Choroid plexus epithelial cell (primary cell): ENCODE data around the gene GSC2.

Experiments
- DNase-seq: peaks from one replicate; pipeline ENCODE4 v3.0.0-alpha.2; 2010; ENCODE audit warnings: low read depth
- H3K4me3 ChIP-seq: 2 replicates; pipeline ENCODE4 v1.5.1; 2011; ENCODE audit warnings: low read depth, mild to moderate bottlenecking, control low read depth, low read length, moderate library complexity
- TF ChIP-seq, protein P1 (sequence below): conservative IDR thresholded peaks from 2 replicates; pipeline ENCODE4 v1.5.1; 2011; ENCODE audit warnings: low read depth, mild to moderate bottlenecking, control low read depth, inconsistent platforms, low read length, moderate library complexity

The GSC2 gene

DNA sequence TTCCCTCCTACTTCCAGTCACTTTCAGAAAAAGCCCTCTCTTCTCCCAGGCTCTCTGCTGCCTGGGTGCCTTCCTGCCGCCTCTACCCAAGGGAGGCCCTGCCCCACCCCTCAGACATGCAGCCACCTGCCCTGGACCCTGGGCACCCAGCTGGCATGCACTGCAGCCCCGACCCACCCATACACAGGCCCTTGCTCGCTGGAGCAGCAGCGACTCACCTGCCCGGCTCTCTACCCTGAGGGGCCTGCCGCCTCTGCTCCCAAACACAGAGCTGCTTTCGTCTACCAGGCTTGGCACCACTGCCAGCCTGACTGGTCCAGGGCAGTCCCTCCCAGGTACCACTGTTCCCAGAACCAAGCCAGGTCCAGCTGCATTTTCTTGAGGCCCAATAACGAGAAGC lies 20.2 kb downstream of the GSC2 start:
- no peak for DNase-seq
- TF ChIP-seq, protein P1, sequence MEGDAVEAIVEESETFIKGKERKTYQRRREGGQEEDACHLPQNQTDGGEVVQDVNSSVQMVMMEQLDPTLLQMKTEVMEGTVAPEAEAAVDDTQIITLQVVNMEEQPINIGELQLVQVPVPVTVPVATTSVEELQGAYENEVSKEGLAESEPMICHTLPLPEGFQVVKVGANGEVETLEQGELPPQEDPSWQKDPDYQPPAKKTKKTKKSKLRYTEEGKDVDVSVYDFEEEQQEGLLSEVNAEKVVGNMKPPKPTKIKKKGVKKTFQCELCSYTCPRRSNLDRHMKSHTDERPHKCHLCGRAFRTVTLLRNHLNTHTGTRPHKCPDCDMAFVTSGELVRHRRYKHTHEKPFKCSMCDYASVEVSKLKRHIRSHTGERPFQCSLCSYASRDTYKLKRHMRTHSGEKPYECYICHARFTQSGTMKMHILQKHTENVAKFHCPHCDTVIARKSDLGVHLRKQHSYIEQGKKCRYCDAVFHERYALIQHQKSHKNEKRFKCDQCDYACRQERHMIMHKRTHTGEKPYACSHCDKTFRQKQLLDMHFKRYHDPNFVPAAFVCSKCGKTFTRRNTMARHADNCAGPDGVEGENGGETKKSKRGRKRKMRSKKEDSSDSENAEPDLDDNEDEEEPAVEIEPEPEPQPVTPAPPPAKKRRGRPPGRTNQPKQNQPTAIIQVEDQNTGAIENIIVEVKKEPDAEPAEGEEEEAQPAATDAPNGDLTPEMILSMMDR: no peak
- H3K4me3 ChIP-seq: no peak overlapping the region

DNA sequence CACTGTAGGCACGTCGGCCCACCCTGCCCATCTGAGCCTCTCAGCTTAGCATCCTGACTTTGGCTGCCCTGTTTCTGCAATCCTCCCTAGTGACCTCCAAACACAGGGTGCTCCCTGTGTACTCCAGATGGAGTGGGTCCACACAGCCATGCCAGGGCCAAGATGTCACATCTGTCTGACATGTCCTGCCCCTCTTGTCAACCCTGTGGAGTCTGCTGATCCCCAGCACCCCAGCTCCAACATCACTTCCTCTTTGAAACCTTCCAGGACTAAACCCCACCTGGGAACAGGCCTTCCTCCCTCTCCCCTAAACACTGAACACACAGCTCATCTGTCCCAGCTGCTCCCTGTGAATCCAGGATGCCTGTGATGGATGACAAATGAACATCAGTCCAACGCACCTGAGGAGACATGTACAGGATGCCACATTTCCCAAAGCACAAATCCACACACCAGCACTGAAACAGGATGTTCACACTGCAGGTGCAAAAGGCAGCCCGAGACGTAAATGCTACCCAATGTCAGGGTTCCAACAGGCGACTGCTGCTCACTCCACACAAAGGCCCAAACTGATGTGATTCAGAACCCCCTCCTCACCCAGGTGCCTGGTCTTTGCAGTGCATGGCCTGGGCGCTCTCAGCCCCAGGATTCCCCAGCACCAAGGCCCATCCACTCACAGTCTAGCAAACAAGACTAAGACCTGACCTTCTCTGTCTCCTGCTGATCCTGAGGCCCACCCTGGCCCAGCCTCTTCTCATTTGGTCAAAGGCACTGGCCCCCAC lies 21.0 kb downstream of the GSC2 start:
- no peak for DNase-seq
- no peak overlapping the region for H3K4me3 ChIP-seq
- TF ChIP-seq, protein P1: no peak

DNA sequence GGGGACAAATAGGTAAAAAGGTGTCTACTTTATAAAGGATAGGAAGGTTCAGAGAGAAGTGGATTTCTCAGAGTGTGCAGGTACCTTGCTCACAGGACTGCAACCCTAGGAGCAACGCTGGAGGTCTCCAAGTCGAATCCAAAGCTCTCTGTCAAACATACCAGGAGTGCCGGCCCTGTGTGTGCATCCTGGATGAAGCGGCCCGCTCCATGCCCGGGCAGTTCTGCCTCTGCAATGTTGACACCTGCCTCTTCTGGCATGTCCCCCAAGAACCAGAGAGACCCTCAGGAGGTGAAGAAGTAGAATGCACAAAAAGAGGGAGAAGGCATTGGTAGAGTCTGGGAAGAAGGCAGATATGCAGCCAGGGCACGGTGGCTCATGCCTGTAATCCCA lies 22.1 kb downstream of the GSC2 start:
- no peak overlapping the region for H3K4me3 ChIP-seq
- DNase-seq: no peak
- TF ChIP-seq, protein P1: no peak

DNA sequence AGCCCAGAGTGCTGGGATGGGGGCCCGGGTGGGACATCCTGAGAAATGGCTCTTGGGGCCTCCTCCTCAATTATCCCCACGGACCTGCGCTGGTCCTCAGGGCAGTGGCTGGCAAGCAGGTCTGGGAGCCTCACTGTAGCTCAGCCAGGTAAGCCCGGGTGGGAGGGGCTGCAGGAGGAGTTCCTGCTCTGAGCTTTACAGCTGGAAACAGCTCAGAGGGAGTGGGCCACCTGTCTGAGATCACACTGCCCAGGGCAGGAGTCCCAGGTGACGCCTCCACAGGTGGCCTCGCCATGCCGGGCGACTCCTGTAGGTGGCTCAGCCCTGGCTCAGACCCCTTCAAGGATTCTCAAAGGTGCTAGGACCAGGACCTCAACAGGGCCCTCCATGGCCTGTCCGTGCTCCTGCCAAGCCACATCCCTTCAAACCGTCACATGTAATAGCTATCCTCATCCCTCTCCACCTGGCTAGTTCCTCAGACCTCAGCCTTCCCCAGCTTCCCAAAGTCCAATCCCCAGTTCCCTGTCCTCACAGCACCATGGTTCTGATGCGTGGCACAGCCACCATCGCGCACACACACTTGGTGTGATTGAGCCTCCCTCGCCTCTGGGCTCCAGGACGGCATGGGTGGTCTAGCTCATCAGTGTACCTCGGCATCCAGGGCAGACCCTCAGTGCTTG lies 22.6 kb downstream of the GSC2 start:
- TF ChIP-seq, protein P1: no peak
- H3K4me3 ChIP-seq: no peak overlapping the region
- no peak for DNase-seq

DNA sequence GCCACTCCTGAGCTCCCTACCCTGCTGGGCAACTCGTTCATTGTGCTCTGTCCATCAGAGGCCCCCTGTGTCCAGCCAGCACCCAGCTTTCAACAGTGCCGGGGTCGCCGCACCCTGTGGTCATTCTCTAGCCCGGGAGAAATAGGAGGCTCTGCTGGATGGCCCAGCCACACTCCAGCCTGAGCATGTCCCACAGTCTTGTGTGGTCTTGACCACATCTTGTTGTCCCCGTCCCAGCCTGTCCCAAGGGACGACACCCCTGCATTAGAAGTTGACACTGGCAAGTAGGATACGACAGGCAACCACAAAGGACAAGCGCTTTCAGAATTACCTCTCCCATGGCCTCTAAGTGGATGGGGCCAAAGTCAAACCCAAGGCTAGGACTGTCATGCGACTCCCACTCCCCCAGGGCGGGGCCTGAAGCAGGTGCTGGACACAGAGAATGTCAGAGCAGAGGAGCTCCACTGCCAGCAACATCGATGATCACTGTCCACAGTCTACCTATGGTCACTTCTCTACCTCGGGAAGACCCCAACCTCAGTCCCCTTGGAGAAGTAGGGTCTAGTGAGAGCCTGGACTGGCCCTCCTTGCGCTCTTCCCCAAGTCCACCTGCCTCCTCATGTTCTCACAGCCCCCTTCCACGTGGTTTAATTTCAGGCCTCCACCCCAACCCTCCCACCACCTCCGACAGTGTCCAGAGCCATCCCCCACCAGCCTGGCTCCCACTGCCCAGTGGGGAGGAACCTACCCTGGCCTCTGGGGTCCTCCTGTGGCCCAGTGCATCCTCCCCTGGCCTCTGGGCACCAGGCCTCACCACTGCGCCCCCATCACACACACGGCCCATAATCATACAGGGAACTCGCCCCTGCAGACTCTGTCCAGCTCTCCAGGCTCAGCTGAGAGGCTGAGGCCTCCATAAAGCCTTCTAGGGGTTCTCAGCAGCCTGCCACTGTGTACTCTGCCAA lies 23.5 kb downstream of the GSC2 start:
- no peak overlapping the region for H3K4me3 ChIP-seq
- TF ChIP-seq, protein P1: no peak
- DNase-seq: no peak

DNA sequence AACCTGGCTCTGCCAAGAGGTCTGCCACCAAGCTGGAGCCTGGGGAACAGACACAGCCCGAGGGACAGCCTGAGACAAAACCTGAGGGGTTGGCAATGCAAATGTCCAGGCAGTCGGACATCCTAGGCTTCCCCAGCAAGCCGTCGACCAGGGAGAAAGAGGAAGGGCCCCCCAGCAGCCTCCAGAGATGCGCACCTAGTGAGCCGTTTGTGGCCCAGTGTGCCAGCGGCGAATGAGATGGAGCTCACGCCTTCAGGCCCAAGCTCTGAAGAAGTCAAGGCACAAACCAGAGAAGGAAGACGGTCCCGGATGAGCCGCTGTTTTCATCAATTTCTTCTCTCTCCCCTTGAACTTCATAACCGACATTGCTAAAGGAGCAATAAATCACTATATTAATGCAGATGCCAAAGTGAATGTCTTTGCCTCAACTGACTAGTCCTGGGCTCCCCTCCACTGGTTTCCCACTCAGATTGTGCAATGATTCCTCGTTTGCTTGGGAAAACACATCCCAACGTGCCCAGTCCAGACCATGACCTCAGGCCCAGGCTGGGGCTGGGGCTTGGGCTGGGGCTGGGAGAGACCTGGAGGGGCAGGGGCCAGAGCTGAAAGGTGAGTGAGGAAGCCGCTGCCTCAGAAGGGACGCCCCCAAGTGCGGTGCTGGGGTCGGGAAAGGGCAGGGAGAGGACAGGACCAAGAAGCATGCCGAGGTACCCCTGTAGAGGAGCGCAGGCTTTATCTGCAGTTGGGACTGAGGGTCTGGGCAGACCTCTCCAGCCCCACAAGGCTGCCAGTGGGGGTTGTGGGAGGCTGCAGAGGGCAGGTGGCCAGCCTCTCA lies 24.4 kb downstream of the GSC2 start:
- DNase-seq: no peak
- H3K4me3 ChIP-seq: no peak overlapping the region
- TF ChIP-seq, protein P1: no peak
